NCI-H460 (cell line): ENCODE data around the gene TRIM49D2. TPM values are rescaled to one million over a fixed set of nuclear protein-coding genes. Genes with fewer than 3 reads are reported as not detected.
"Not testable (repeated sequence)": the region's sequence is repeated elsewhere in the genome, so short reads cannot be mapped to it uniquely, and the experiment has no call there.

ENCODE experiments used
- DNase-seq: peaks from one replicate; pipeline ENCODE4 v3.0.0-alpha.2; 2016; ENCODE audit warnings: low read depth; ENCODE audit errors: extremely low read depth
- polyA plus RNA-seq: library from polyadenylated mRNA; depleted of rRNA; stranded (reverse); fragments of >200 nt; gene quantifications from 2 replicates; pipeline ENCODE4 v1.2.3, GENCODE V29; 2014; cell fraction: nucleus; rRNA removed
- small RNA-seq, 2 experiments: library from RNA; depleted of rRNA; stranded (forward); fragments of <200 nt; gene quantifications; one replicate each; pipeline ENCODE3, GENCODE V24; 2014
- total RNA-seq: library from RNA; depleted of rRNA; stranded (reverse); fragments of >200 nt; shearing (Covaris generic); gene quantifications from 2 replicates; pipeline ENCODE4 v1.2.3, GENCODE V29; 2014; rRNA removed

The TRIM49D2 gene
- not detected in 2 replicates for total RNA-seq
- not detected in 2 replicates for polyA plus RNA-seq

GRCh38 chr11:89923764-89924163 is at the start of gene TRIM49D2:
TRIM49D2 (plus strand) TSS chr11:89924064; CDS start chr11:89926762, 2,698 bp downstream.
- not testable (repeated sequence) for DNase-seq

GRCh38 chr11:89877511-89877910 is 46.4 kb upstream of the TRIM49D2 start:
- not testable (repeated sequence) for DNase-seq

DNA sequence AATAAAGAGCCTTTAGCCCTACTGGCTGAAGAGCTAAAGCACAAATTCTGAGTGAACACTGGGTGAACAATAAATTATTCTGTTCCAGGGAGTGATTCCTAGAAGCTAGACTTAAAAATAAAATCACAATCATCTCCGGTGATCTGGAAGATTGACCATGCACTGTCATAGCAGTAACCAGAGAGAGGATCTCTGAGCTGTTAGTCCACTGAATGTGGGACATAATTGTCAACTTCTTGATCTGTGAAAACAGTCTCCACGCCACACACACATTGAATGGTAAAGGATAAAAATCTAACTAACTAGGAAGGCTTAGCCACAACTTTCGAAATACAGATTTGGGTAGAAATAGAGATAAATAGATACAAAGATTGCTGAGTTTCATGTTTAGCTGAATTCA is 30.6 kb upstream of the TRIM49D2 start:
- not testable (repeated sequence) for DNase-seq

DNA sequence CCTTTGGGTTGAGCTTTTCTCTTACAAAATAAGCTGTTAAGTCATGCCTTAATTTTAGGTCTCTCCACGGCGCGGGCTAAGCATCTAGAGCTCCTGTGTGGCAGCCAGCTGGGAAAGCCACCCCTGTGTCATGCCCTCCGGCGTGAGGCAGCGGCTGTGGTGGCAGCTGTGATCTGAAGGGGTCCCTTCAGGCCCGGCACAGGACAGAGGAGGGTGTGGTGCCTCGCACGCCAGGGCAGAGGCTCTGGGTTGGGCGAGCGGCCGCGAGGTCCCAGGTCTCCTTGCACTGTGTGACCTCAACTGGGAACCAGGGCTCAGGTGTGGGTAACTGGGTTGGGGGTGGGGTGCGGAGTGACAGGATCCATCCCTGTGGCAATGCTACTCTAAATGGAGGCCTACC is 23.1 kb upstream of the TRIM49D2 start:
- DNase-seq: not testable (repeated sequence)

DNA sequence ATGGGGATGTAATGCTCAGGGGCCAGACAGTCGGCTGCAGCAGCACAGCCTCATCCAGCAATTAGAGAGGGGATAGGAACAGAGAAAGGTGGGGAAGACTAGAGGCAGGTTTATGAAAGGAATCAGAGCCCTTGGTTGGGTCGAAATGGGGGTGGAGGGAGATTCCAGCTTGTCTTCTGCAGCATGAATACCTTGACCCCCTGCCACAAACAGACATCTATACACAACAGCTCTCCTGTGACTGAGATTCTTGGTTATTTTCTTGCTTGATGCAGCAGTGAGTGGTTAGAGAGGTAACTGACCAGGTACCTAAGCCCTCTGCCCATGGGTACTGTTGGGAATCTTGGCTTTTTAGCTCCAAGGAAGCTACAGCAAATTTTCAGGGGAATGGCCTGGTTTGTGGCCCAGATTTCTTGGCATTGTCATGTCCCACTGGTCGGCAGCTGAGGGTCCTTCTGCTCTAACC is 1.6 kb upstream of the TRIM49D2 start, which contains the start of gene TRIM49D1:
TSS of gene TRIM49D1 (minus strand) at position 51 of the 466 bp plus-strand sequence. CDS start 4,535 bp downstream, outside the sequence.
- DNase-seq: no peak

DNA sequence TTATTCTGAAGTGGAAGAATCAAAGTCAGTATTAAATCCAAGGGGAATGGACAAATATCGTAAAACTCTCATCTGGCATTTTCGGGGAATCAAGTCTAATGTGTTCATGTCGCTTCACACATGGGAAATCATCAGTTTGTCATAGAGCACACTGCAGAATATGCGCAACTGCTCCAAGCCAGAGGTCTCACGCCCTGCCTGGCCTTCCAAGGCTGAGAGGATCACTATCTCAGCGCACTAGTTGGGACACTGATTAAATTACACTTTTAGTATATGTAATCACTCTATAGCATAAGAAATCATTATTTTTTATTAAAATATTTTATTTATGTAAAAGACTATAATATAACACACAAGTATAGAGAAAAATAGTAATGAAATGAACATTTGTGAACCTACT is 37.0 kb downstream of the TRIM49D2 start:
- not testable (repeated sequence) for DNase-seq

- not testable (repeated sequence) for DNase-seq
Observed at GRCh38 chr11:89965737-89966136, 41.9 kb downstream of the TRIM49D2 start, which contains the start of gene TRIM64. TRIM64 (plus strand) TSS chr11:89966037; CDS start chr11:89968504, 2,467 bp downstream.

Small RNA genes within 50 kb of the gene (small RNA-seq; reads per million reads assigned to genes)
- gene AP004607.1: 0 reads per million in 2 experiments

Other genes starting within 250 kb of the TRIM49D2 start
- not detected in 2 replicates for gene TRIM77, start 213.8 kb upstream of the TRIM49D2 start, total RNA-seq
- not detected in 2 replicates for gene TRIM49, start 115.5 kb upstream of the TRIM49D2 start, total RNA-seq
- not detected in 2 replicates for gene TRIM64B, start 45.6 kb upstream of the TRIM49D2 start, total RNA-seq
- gene TRIM49D1, start 1.8 kb upstream of the TRIM49D2 start, total RNA-seq: 0.17 TPM in 1 of 2 replicates, not detected in the other
- gene TRIM64, start 42.0 kb downstream of the TRIM49D2 start, total RNA-seq: not detected in 2 replicates
- gene TRIM49C, start 107.0 kb downstream of the TRIM49D2 start, total RNA-seq: not detected in 2 replicates
- not detected in 2 replicates for gene UBTFL1, start 161.9 kb downstream of the TRIM49D2 start, total RNA-seq
- not detected in 2 replicates for gene NAALAD2, start 210.6 kb downstream of the TRIM49D2 start, total RNA-seq